ENCODE results near the gene SGPL1. TPM values are rescaled to one million over a fixed set of nuclear protein-coding genes. Genes with fewer than 3 reads are reported as not detected.
"Not testable (repeated sequence)": the region's sequence is repeated elsewhere in the genome, so short reads cannot be mapped to it uniquely, and the experiment has no call there.

SGPL1 gene
- total and polyA plus RNA-seq, 5 donors from 2014 or later, result 12.8 to 30.4 (median 15.0) TPM

GRCh38 chr10:70861495-70862197, 45.9 kb downstream of the SGPL1 start:
- not testable (repeated sequence) for H3K9me3 ChIP-seq (ENCODE audit: control insufficient read depth in 2 of 2, low read length in 2 of 2); H3K4me3 Mint-ChIP-seq; H3K4me3 ChIP-seq (ENCODE audit: low read depth, low read length); ATAC-seq (ENCODE audit: low read depth in 2 of 2); H3K27ac ChIP-seq (ENCODE audit: insufficient read depth, low read length, poor library complexity, severe bottlenecking); H3K4me1 ChIP-seq (ENCODE audit: control insufficient read depth, insufficient read depth, low read length, poor library complexity, severe bottlenecking); DNase-seq; H3K4me1 Mint-ChIP-seq; H3K27me3 Mint-ChIP-seq; H3K27me3 ChIP-seq (ENCODE audit: control insufficient read depth, insufficient read depth, low read length); H3K9me3 Mint-ChIP-seq; H3K27ac Mint-ChIP-seq
- peaks cover 49% of the 10 kb centered on the region for H3K36me3 Mint-ChIP-seq
- peaks cover 44% of the 10 kb centered on the region for H3K36me3 ChIP-seq (ENCODE audit: control insufficient read depth, insufficient read depth, low read length)

GRCh38 chr10:70863470-70864160, 47.9 kb downstream of the SGPL1 start:
- Mint-ChIP-seq H3K36me3 (peaks cover 44% of the 10 kb centered on the region), H3K27me3 (no peaks in the 10 kb centered on the region), H3K4me1 (peaks cover 2 to 6% (median 3%) of the 10 kb centered on the region in 4 donors), H3K9me3 (no peaks in the 10 kb centered on the region), H3K27ac (no peak overlapping the region), H3K4me3 (no peak overlapping the region)
- ATAC-seq (ENCODE audit: low read depth in 2 of 2) (no peak), DNase-seq (no peak)
- H3K4me3 ChIP-seq (ENCODE audit: low read depth, low read length), result no peak overlapping the region
- no peaks in the 10 kb centered on the region for H3K27me3 ChIP-seq (ENCODE audit: control insufficient read depth, insufficient read depth, low read length)
- H3K9me3 ChIP-seq (ENCODE audit: control insufficient read depth in 2 of 2, low read length in 2 of 2), result no peaks in the 10 kb centered on the region
- peaks cover 30% of the 10 kb centered on the region for H3K36me3 ChIP-seq (ENCODE audit: control insufficient read depth, insufficient read depth, low read length)
- no peak overlapping the region for H3K27ac ChIP-seq (ENCODE audit: insufficient read depth, low read length, poor library complexity, severe bottlenecking)
- no peaks in the 10 kb centered on the region for H3K4me1 ChIP-seq (ENCODE audit: control insufficient read depth, insufficient read depth, low read length, poor library complexity, severe bottlenecking)

GRCh38 chr10:70864935-70865334, 49.2 kb downstream of the SGPL1 start:
- DNase-seq (no peak), ATAC-seq (ENCODE audit: low read depth in 2 of 2) (no peak)
- Mint-ChIP-seq H3K9me3 (no peaks in the 10 kb centered on the region), H3K4me3 (no peak overlapping the region), H3K36me3 (peaks cover 47% of the 10 kb centered on the region), H3K4me1 (peaks cover 2 to 6% (median 3%) of the 10 kb centered on the region in 4 donors), H3K27me3 (no peaks in the 10 kb centered on the region), H3K27ac (no peak overlapping the region)
- Histone ChIP-seq H3K4me3 (ENCODE audit: low read depth, low read length) (no peak overlapping the region), H3K27ac (ENCODE audit: insufficient read depth, low read length, poor library complexity, severe bottlenecking) (no peak overlapping the region), H3K9me3 (ENCODE audit: control insufficient read depth in 2 of 2, low read length in 2 of 2) (no peaks in the 10 kb centered on the region), H3K4me1 (ENCODE audit: control insufficient read depth, insufficient read depth, low read length, poor library complexity, severe bottlenecking) (no peaks in the 10 kb centered on the region), H3K36me3 (ENCODE audit: control insufficient read depth, insufficient read depth, low read length) (peaks cover 29% of the 10 kb centered on the region), H3K27me3 (ENCODE audit: control insufficient read depth, insufficient read depth, low read length) (no peaks in the 10 kb centered on the region)

- Mint-ChIP-seq H3K4me1 (peaks cover 2 to 6% (median 5%) of the 10 kb centered on the region in 4 donors), H3K36me3 (peaks cover 41% of the 10 kb centered on the region), H3K27me3 (no peaks in the 10 kb centered on the region), H3K9me3 (no peaks in the 10 kb centered on the region), H3K27ac (no peak overlapping the region), H3K4me3 (no peak overlapping the region)
- Histone ChIP-seq H3K27me3 (ENCODE audit: control insufficient read depth, insufficient read depth, low read length) (no peaks in the 10 kb centered on the region), H3K36me3 (ENCODE audit: control insufficient read depth, insufficient read depth, low read length) (peaks cover 29% of the 10 kb centered on the region), H3K27ac (ENCODE audit: insufficient read depth, low read length, poor library complexity, severe bottlenecking) (no peak overlapping the region), H3K4me1 (ENCODE audit: control insufficient read depth, insufficient read depth, low read length, poor library complexity, severe bottlenecking) (no peaks in the 10 kb centered on the region), H3K4me3 (ENCODE audit: low read depth, low read length) (no peak overlapping the region), H3K9me3 (ENCODE audit: control insufficient read depth in 2 of 2, low read length in 2 of 2) (no peaks in the 10 kb centered on the region)
- DNase-seq (no peak), ATAC-seq (ENCODE audit: low read depth in 2 of 2) (no peak)
These were observed 50.7 kb downstream of the SGPL1 start for GRCh38 chr10:70866424-70866823.

- Histone ChIP-seq H3K4me1 (ENCODE audit: control insufficient read depth, insufficient read depth, low read length, poor library complexity, severe bottlenecking) (no peaks in the 10 kb centered on the region), H3K27ac (ENCODE audit: insufficient read depth, low read length, poor library complexity, severe bottlenecking) (no peak overlapping the region), H3K9me3 (ENCODE audit: control insufficient read depth in 2 of 2, low read length in 2 of 2) (no peaks in the 10 kb centered on the region), H3K4me3 (ENCODE audit: low read depth, low read length) (no peak overlapping the region), H3K36me3 (ENCODE audit: control insufficient read depth, insufficient read depth, low read length) (peaks cover 49% of the 10 kb centered on the region), H3K27me3 (ENCODE audit: control insufficient read depth, insufficient read depth, low read length) (no peaks in the 10 kb centered on the region)
- Mint-ChIP-seq H3K9me3 (no peaks in the 10 kb centered on the region), H3K27ac (peak overlapping the region in 2 of 3 donors; percentile 21 to 29), H3K27me3 (no peaks in the 10 kb centered on the region), H3K4me1 (peaks cover 0 to 4% (median 0%) of the 10 kb centered on the region in 4 donors), H3K36me3 (peaks cover 35% of the 10 kb centered on the region), H3K4me3 (no peak overlapping the region)
- ATAC-seq (ENCODE audit: low read depth in 2 of 2) (no peak), DNase-seq (no peak)
These were observed 56.5 kb downstream of the SGPL1 start for GRCh38 chr10:70872291-70872690.

GRCh38 chr10:70874061-70874460, 58.3 kb downstream of the SGPL1 start:
- Mint-ChIP-seq H3K4me1 (peaks cover 0 to 4% (median 0%) of the 10 kb centered on the region in 4 donors), H3K27me3 (no peaks in the 10 kb centered on the region), H3K9me3 (no peaks in the 10 kb centered on the region), H3K27ac (no peak overlapping the region), H3K4me3 (no peak overlapping the region), H3K36me3 (peaks cover 34% of the 10 kb centered on the region)
- no peak for ATAC-seq (ENCODE audit: low read depth in 2 of 2)
- Histone ChIP-seq H3K27ac (ENCODE audit: insufficient read depth, low read length, poor library complexity, severe bottlenecking) (no peak overlapping the region), H3K4me1 (ENCODE audit: control insufficient read depth, insufficient read depth, low read length, poor library complexity, severe bottlenecking) (no peaks in the 10 kb centered on the region), H3K4me3 (ENCODE audit: low read depth, low read length) (no peak overlapping the region), H3K27me3 (ENCODE audit: control insufficient read depth, insufficient read depth, low read length) (no peaks in the 10 kb centered on the region), H3K9me3 (ENCODE audit: control insufficient read depth in 2 of 2, low read length in 2 of 2) (no peaks in the 10 kb centered on the region), H3K36me3 (ENCODE audit: control insufficient read depth, insufficient read depth, low read length) (peaks cover 48% of the 10 kb centered on the region)
- DNase-seq, result no peak

- no peak for ATAC-seq (ENCODE audit: low read depth in 2 of 2)
- no peak overlapping the region for H3K4me3 ChIP-seq (ENCODE audit: low read depth, low read length)
- Mint-ChIP-seq H3K27me3 (no peaks in the 10 kb centered on the region), H3K36me3 (peaks cover 22% of the 10 kb centered on the region), H3K4me1 (peaks cover 0 to 5% (median 3%) of the 10 kb centered on the region in 4 donors), H3K9me3 (no peaks in the 10 kb centered on the region), H3K27ac (no peak overlapping the region), H3K4me3 (no peak overlapping the region)
- H3K36me3 ChIP-seq (ENCODE audit: control insufficient read depth, insufficient read depth, low read length), result peaks cover 36% of the 10 kb centered on the region
- no peaks in the 10 kb centered on the region for H3K9me3 ChIP-seq (ENCODE audit: control insufficient read depth in 2 of 2, low read length in 2 of 2)
- no peaks in the 10 kb centered on the region for H3K4me1 ChIP-seq (ENCODE audit: control insufficient read depth, insufficient read depth, low read length, poor library complexity, severe bottlenecking)
- no peaks in the 10 kb centered on the region for H3K27me3 ChIP-seq (ENCODE audit: control insufficient read depth, insufficient read depth, low read length)
- no peak overlapping the region for H3K27ac ChIP-seq (ENCODE audit: insufficient read depth, low read length, poor library complexity, severe bottlenecking)
- DNase-seq, result no peak
These were observed 63.5 kb downstream of the SGPL1 start for GRCh38 chr10:70879207-70879606.

Data from CD4-positive, CD25-positive, alpha-beta regulatory T cell (primary cell).